HCT116 (cell line): ENCODE results near the gene ZDHHC14.

Experiments used
- CEBPB ChIP-seq: IDR thresholded peaks from 2 replicates; pipeline ENCODE4 v1.6.1; 2012; ENCODE audit warnings: low read depth
- EZH2 ChIP-seq: fragments of 200-600 bp; sonication (generic); IDR thresholded peaks from 2 replicates; pipeline ENCODE4 v1.6.1; 2017; ENCODE audit warnings: antibody characterized with exemption, mixed run types
- POLR2A ChIP-seq: IDR thresholded peaks from 2 replicates; pipeline ENCODE4 v1.7.0; 2011; ENCODE audit warnings: borderline replicate concordance; ENCODE audit not compliant: insufficient read depth, insufficient read length; ENCODE audit errors: extremely low read depth
- ZNF274 ChIP-seq: fragments of 200-500 bp; sonication (Bioruptor generic); IDR thresholded peaks from 2 replicates; pipeline ENCODE4 v1.6.1; 2014; ENCODE audit warnings: mild to moderate bottlenecking, low read depth, low read length, inconsistent platforms
- TF ChIP-seq, protein P1 (sequence below), 3 experiments: fragments of 200-600 bp in 1 of 3; sonication (generic) in 1 of 3; IDR thresholded peaks in 2 of 3; conservative IDR thresholded peaks in 1 of 3; 2 replicates each; pipeline ENCODE4 v1.5.1; 2012 to 2017; ENCODE audit warnings: low read depth in 2 of 3, low read length in 2 of 3, antibody characterized with exemption in 1 of 3, borderline replicate concordance in 1 of 3, control low read depth in 1 of 3, mild to moderate bottlenecking in 1 of 3, mixed read lengths in 1 of 3, mixed run types in 1 of 3, moderate library complexity in 1 of 3; ENCODE audit not compliant: insufficient read depth in 1 of 3

DNA sequence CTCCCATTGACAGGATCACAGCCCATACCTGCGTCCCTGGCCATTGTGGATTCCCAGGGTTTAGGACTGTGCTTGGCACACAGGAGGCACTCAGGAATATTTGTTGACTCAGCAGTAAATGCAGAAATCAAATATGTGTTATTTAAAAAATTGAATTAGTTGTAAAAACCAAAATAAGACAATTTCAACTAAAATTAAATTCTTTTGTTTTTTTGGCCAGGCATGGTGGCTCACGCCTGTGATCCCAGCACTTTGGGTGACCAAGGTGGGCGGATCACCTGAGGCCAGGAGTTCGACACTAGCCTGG is 85.3 kb downstream of the ZDHHC14 start:
- TF ChIP-seq, protein P1, sequence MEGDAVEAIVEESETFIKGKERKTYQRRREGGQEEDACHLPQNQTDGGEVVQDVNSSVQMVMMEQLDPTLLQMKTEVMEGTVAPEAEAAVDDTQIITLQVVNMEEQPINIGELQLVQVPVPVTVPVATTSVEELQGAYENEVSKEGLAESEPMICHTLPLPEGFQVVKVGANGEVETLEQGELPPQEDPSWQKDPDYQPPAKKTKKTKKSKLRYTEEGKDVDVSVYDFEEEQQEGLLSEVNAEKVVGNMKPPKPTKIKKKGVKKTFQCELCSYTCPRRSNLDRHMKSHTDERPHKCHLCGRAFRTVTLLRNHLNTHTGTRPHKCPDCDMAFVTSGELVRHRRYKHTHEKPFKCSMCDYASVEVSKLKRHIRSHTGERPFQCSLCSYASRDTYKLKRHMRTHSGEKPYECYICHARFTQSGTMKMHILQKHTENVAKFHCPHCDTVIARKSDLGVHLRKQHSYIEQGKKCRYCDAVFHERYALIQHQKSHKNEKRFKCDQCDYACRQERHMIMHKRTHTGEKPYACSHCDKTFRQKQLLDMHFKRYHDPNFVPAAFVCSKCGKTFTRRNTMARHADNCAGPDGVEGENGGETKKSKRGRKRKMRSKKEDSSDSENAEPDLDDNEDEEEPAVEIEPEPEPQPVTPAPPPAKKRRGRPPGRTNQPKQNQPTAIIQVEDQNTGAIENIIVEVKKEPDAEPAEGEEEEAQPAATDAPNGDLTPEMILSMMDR (IDR thresholded peaks at IDR 0.05 in 2 of 3, conservative IDR thresholded peaks at IDR 0.05 in 1 of 3; ENCODE audit: borderline replicate concordance in 1 of 3, insufficient read depth in 1 of 3, low read depth in 2 of 3, low read length in 2 of 3), result no peak
- TF ChIP-seq POLR2A (no peak), CEBPB (no peak), EZH2 (no peak), ZNF274 (no peak)
